A549 (cell line): Measurements from ENCODE around the gene BIK. TPM values are rescaled to one million over a fixed set of nuclear protein-coding genes. Genes with fewer than 3 reads are reported as not detected.

Experiments
- ATAC-seq, 2 experiments: fragments of 200-7000 bp in 1 of 2; fragments of >200 bp in 1 of 2; cut with Nextera tagmentation in 1 of 2; cut with Tn5 transposase in 1 of 2; 3 replicates each; pipeline versions ENCODE4 v1.8.0 to v1.9.1; 2018 to 2020; ENCODE audit warnings: mild to moderate bottlenecking in 1 of 2, moderate library complexity in 1 of 2
- CTCF ChIA-PET: fragments of 300-600 bp; sonication (Branson Sonifier 250); formaldehyde crosslinking; extraction: SDS; loops from one replicate; lab custom pipeline; 2021; ENCODE audit warnings: antibody characterized with exemption, inconsistent platforms; lab: Yijun Ruan, JAX
- POLR2A ChIA-PET: fragments of 350-600 bp; formaldehyde crosslinking; extraction: SDS; loops from one replicate; lab custom pipeline; 2021; ENCODE audit warnings: antibody characterized with exemption, inconsistent platforms; lab: Yijun Ruan, JAX
- DNase-seq, 2 experiments: peaks; one replicate each; pipeline versions ENCODE4 v3.0.0 to v3.0.0-alpha.2; 2011 to 2016; ENCODE audit warnings: low read depth in 1 of 2, low spot score in 1 of 2
- FAIRE-seq: peaks from 2 replicates; lab custom pipeline; 2011; peaks lifted over from hg19 to GRCh38; lab: Jason Lieb, UNC
- H3K27ac ChIP-seq, 2 experiments: fragments of >200 bp; sonication (Bioruptor Twin); formaldehyde crosslinking; 3 replicates each; pipeline ENCODE4 v1.5.1; 2016 to 2017
- H3K4me1 ChIP-seq: fragments of >200 bp; sonication (Bioruptor Twin); formaldehyde crosslinking; 3 replicates; pipeline ENCODE4 v1.6.1; 2016
- H3K4me2 ChIP-seq: fragments of >200 bp; sonication (Bioruptor Twin); formaldehyde crosslinking; 3 replicates; pipeline ENCODE4 v1.6.1; 2016
- H3K4me3 ChIP-seq: fragments of >200 bp; sonication (Bioruptor Twin); formaldehyde crosslinking; 3 replicates; pipeline ENCODE4 v1.5.1; 2016
- H3K9me3 ChIP-seq: fragments of >200 bp; sonication (Bioruptor Twin); formaldehyde crosslinking; 3 replicates; pipeline ENCODE4 v1.6.1; 2016
- EHF ChIP-seq: fragments of 250-450 bp; sonication (Bioruptor Pico); IDR thresholded peaks from 2 replicates; pipeline ENCODE4 v1.5.0; 2020; ENCODE audit warnings: mild to moderate bottlenecking
- FOSL2 ChIP-seq, 2 experiments: fragments of 450-650 bp in 1 of 2; fragments of >200 bp in 1 of 2; sonication (Bioruptor Twin) in 1 of 2; formaldehyde crosslinking; IDR thresholded peaks; 2 replicates each; pipeline versions ENCODE4 v1.5.0 to v1.6.1; 2016 to 2020; ENCODE audit warnings: mild to moderate bottlenecking in 1 of 2, moderate library complexity in 1 of 2
- FOXS1 ChIP-seq: fragments of 250-450 bp; sonication (Bioruptor Pico); IDR thresholded peaks from 2 replicates; pipeline ENCODE4 v1.5.0; 2020; ENCODE audit warnings: mild to moderate bottlenecking, moderate library complexity
- HOXA7 ChIP-seq: fragments of 250-450 bp; sonication (Bioruptor Pico); IDR thresholded peaks from 2 replicates; pipeline ENCODE4 v1.5.0; 2020; ENCODE audit warnings: mild to moderate bottlenecking, moderate library complexity
- HOXB5 ChIP-seq: fragments of 250-450 bp; sonication (Bioruptor Pico); IDR thresholded peaks from 2 replicates; pipeline ENCODE4 v1.5.0; 2020; ENCODE audit warnings: mild to moderate bottlenecking, moderate library complexity
- MAFK ChIP-seq: fragments of 450-650 bp; IDR thresholded peaks from 2 replicates; pipeline ENCODE4 v1.6.1; 2014; ENCODE audit not compliant: partially characterized antibody
- NR3C1 ChIP-seq: fragments of >200 bp; sonication (Bioruptor Twin); formaldehyde crosslinking; IDR thresholded peaks from 3 replicates; pipeline ENCODE4 v1.6.1; 2017
- PHF8 ChIP-seq: fragments of 200-600 bp; sonication (generic); IDR thresholded peaks from 2 replicates; pipeline ENCODE4 v1.6.1; 2016; ENCODE audit warnings: low read depth, mild to moderate bottlenecking, antibody characterized with exemption, moderate library complexity, borderline replicate concordance
- POLR2A ChIP-seq: IDR thresholded peaks from 2 replicates; pipeline ENCODE4 v1.6.1; 2012; ENCODE audit warnings: mild to moderate bottlenecking, low read length
- RAD21 ChIP-seq, 2 experiments: fragments of >200 bp in 1 of 2; sonication (Bioruptor Twin) in 1 of 2; formaldehyde crosslinking in 1 of 2; IDR thresholded peaks in 1 of 2; conservative IDR thresholded peaks in 1 of 2; 2 replicates in 1 of 2; 3 replicates in 1 of 2; pipeline ENCODE4 v1.6.1; 2012 to 2018; ENCODE audit warnings: inconsistent platforms in 1 of 2
- RARB ChIP-seq: fragments of 250-450 bp; sonication (Bioruptor Pico); IDR thresholded peaks from 2 replicates; pipeline ENCODE4 v1.8.0; 2021; ENCODE audit warnings: mild to moderate bottlenecking, moderate library complexity
- SMC3 ChIP-seq: fragments of >200 bp; sonication (Bioruptor Twin); formaldehyde crosslinking; IDR thresholded peaks from 3 replicates; pipeline ENCODE4 v1.6.1; 2018; ENCODE audit warnings: inconsistent platforms
- SREBF2 ChIP-seq: fragments of 450-650 bp; IDR thresholded peaks from 2 replicates; pipeline ENCODE4 v1.6.1; 2014; ENCODE audit warnings: mild to moderate bottlenecking, moderate library complexity
- TP53 ChIP-seq: fragments of 250-450 bp; sonication (Bioruptor Pico); IDR thresholded peaks from 2 replicates; pipeline ENCODE4 v1.5.0; 2021; ENCODE audit warnings: mild to moderate bottlenecking, moderate library complexity
- ZFP36 ChIP-seq: fragments of 450-650 bp; IDR thresholded peaks from 2 replicates; pipeline ENCODE4 v1.6.1; 2014; ENCODE audit warnings: borderline replicate concordance; ENCODE audit not compliant: partially characterized antibody
- ZSCAN20 ChIP-seq: fragments of 250-450 bp; sonication (Bioruptor Pico); IDR thresholded peaks from 2 replicates; pipeline ENCODE4 v1.8.0; 2022; ENCODE audit warnings: mild to moderate bottlenecking, moderate library complexity
- WGBS: methylation state at CpG from one replicate; pipeline ENCODE4 v1.1.6; 2017; ENCODE audit errors: missing lambda C conversion rate; 5-methylcytosine and 5-hydroxymethylcytosine counted together
- polyA plus RNA-seq, 4 experiments: library from polyadenylated mRNA; depleted of rRNA in 3 of 4; stranded (reverse); fragments of >200 nt; fragmentation: RNase III in 1 of 4; extraction: RNeasy Plus Mini Kit Qiagen cat#74134 plus additional on column Dnase treatment in 1 of 4; gene quantifications; 2 replicates in 3 of 4; 3 replicates in 1 of 4; pipeline ENCODE4 v1.2.3, GENCODE V29; 2011 to 2017
- TF ChIP-seq, protein P1 (sequence below): IDR thresholded peaks from 2 replicates; pipeline ENCODE4 v1.6.1; 2012
- TF ChIP-seq, protein P2 (sequence below): IDR thresholded peaks from 2 replicates; pipeline ENCODE4 v1.6.1; 2012
- TF ChIP-seq, protein P3 (sequence below): fragments of 450-650 bp; IDR thresholded peaks from 2 replicates; pipeline ENCODE4 v1.6.1; 2014; ENCODE audit warnings: antibody characterized with exemption
- TF ChIP-seq, protein P4 (sequence below): fragments of 200-600 bp; sonication (generic); IDR thresholded peaks from 2 replicates; pipeline ENCODE4 v1.6.1; 2016; ENCODE audit warnings: antibody characterized with exemption, mild to moderate bottlenecking, moderate library complexity
- TF ChIP-seq, protein P5 (sequence below): fragments of >200 bp; sonication (Bioruptor Twin); formaldehyde crosslinking; IDR thresholded peaks from 2 replicates; pipeline ENCODE4 v1.6.1; 2016
- TF ChIP-seq, protein P6 (sequence below): IDR thresholded peaks from 2 replicates; pipeline ENCODE4 v1.6.1; 2012; ENCODE audit warnings: low read depth, borderline replicate concordance
- TF ChIP-seq, protein P7 (sequence below): fragments of >200 bp; sonication (Bioruptor Twin); formaldehyde crosslinking; IDR thresholded peaks from 3 replicates; pipeline ENCODE4 v1.6.1; 2016

Gene BIK
- polyA plus RNA-seq, 2 of the 4 experiments (the other 2 are of a cell fraction) = 0.54 to 0.88 TPM

DNA sequence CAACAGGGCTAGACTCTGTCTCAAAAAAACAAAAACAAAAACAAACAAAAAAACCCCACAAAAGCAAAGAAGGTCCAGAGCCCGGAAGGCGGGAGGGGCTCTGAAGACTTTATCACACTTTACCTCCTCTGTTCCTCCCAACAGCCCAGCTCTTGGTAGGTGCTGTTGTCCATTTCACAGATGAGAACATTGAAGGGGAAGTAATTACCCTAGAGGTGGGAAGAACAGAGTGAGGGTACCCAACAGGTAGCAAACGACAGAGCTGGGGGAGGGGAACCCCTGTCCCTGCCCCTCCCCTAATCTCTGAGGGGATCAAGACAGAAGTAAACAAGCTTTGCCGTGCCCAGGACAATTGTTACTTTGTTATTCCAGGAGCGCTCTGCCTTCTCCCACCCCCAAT is 1.0 kb upstream of the BIK start:
- POLR2A ChIA-PET = no interaction called here
- 86% methylated on average over 3 of the region's 5 CpGs for WGBS
- Histone ChIP-seq H3K9me3 (no peaks in the 10 kb centered on the region), H3K4me2 (no peak overlapping the region; the same call in 1 of the 3 replicates), H3K4me1 (0 out of 3 replicates have a peak, but pooled peaks cover 2% of the 10 kb centered on the region), H3K27ac (no peak overlapping the region), H3K4me3 (no peak overlapping the region)
- ATAC-seq (no peak), DNase-seq (no peak), FAIRE-seq (no peak)
- TF ChIP-seq TP53 (CRISPR knock-in tag) = no peak
- no peak for TF ChIP-seq RAD21 (conservative IDR thresholded peaks at IDR 0.05 in 1 of 2, IDR thresholded peaks at IDR 0.05 in 1 of 2)
- TF ChIP-seq NR3C1 = no peak
- no peak for TF ChIP-seq EHF (CRISPR knock-in tag)
- TF ChIP-seq, protein P1, sequence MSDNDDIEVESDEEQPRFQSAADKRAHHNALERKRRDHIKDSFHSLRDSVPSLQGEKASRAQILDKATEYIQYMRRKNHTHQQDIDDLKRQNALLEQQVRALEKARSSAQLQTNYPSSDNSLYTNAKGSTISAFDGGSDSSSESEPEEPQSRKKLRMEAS = no peak
- TF ChIP-seq ZSCAN20 (CRISPR knock-in tag) = no peak
- TF ChIP-seq, protein P2, sequence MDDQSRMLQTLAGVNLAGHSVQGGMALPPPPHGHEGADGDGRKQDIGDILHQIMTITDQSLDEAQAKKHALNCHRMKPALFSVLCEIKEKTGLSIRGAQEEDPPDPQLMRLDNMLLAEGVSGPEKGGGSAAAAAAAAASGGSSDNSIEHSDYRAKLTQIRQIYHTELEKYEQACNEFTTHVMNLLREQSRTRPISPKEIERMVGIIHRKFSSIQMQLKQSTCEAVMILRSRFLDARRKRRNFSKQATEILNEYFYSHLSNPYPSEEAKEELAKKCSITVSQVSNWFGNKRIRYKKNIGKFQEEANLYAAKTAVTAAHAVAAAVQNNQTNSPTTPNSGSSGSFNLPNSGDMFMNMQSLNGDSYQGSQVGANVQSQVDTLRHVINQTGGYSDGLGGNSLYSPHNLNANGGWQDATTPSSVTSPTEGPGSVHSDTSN = no peak
- no peak for TF ChIP-seq HOXB5 (CRISPR knock-in tag)
- TF ChIP-seq, protein P3, sequence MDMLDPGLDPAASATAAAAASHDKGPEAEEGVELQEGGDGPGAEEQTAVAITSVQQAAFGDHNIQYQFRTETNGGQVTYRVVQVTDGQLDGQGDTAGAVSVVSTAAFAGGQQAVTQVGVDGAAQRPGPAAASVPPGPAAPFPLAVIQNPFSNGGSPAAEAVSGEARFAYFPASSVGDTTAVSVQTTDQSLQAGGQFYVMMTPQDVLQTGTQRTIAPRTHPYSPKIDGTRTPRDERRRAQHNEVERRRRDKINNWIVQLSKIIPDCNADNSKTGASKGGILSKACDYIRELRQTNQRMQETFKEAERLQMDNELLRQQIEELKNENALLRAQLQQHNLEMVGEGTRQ = no peak
- no peak for TF ChIP-seq RARB (CRISPR knock-in tag)
- CTCF ChIA-PET = no interaction called here

DNA sequence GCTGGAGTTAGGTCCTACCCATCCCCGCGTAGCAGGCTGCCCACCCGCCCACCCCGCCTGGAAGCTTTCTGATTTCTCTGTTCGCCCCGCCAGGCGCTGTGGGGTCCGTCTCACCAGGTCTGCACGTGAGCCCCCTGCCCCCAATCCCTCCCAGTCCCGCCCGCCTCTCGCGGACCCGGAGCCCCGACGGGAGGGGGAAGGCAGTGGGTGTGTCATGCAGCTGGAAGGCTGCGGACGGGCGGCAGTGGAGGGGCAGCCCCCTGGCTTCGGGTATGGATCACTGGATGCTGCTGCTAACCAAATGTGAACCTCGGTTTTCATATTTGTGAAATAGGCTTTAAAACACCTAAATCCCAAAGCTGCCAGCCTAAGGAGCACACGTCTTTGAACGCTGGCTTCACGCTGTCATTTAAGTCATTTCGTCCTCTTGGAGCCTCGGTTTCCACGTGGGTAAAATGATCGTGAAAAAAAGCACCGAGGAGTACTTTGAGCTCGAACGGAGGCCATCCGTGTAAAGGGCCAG is 568 bp upstream of the BIK start:
- DNase-seq = no peak
- 7% methylated on average over 12 of the region's 32 CpGs for WGBS
- POLR2A ChIA-PET = no interaction called here
- no peaks in the 10 kb centered on the region for H3K9me3 ChIP-seq
- no peak for ATAC-seq
- H3K27ac ChIP-seq = no peak overlapping the region
- peak overlapping the region; percentile 93 for H3K4me2 ChIP-seq
- 0 out of 3 replicates have a peak, but pooled peaks cover 2% of the 10 kb centered on the region for H3K4me1 ChIP-seq
- H3K4me3 ChIP-seq = peak overlapping the region; percentile 73
- no peak for TF ChIP-seq HOXA7 (CRISPR knock-in tag)
- no peak for TF ChIP-seq POLR2A
- TF ChIP-seq PHF8 = no peak
- no peak for TF ChIP-seq FOXS1 (CRISPR knock-in tag)
- TF ChIP-seq, protein P4, sequence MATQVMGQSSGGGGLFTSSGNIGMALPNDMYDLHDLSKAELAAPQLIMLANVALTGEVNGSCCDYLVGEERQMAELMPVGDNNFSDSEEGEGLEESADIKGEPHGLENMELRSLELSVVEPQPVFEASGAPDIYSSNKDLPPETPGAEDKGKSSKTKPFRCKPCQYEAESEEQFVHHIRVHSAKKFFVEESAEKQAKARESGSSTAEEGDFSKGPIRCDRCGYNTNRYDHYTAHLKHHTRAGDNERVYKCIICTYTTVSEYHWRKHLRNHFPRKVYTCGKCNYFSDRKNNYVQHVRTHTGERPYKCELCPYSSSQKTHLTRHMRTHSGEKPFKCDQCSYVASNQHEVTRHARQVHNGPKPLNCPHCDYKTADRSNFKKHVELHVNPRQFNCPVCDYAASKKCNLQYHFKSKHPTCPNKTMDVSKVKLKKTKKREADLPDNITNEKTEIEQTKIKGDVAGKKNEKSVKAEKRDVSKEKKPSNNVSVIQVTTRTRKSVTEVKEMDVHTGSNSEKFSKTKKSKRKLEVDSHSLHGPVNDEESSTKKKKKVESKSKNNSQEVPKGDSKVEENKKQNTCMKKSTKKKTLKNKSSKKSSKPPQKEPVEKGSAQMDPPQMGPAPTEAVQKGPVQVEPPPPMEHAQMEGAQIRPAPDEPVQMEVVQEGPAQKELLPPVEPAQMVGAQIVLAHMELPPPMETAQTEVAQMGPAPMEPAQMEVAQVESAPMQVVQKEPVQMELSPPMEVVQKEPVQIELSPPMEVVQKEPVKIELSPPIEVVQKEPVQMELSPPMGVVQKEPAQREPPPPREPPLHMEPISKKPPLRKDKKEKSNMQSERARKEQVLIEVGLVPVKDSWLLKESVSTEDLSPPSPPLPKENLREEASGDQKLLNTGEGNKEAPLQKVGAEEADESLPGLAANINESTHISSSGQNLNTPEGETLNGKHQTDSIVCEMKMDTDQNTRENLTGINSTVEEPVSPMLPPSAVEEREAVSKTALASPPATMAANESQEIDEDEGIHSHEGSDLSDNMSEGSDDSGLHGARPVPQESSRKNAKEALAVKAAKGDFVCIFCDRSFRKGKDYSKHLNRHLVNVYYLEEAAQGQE = no peak
- no peak for TF ChIP-seq ZFP36
- TF ChIP-seq, protein P5, sequence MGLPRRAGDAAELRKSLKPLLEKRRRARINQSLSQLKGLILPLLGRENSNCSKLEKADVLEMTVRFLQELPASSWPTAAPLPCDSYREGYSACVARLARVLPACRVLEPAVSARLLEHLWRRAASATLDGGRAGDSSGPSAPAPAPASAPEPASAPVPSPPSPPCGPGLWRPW = no peak
- TF ChIP-seq, protein P6, sequence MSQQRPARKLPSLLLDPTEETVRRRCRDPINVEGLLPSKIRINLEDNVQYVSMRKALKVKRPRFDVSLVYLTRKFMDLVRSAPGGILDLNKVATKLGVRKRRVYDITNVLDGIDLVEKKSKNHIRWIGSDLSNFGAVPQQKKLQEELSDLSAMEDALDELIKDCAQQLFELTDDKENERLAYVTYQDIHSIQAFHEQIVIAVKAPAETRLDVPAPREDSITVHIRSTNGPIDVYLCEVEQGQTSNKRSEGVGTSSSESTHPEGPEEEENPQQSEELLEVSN = no peak
- TF ChIP-seq FOSL2 (IDR thresholded peaks at IDR 0.05) = no peak
- no peak for TF ChIP-seq FOSL2 (CRISPR knock-in tag; IDR thresholded peaks at IDR 0.05)
- TF ChIP-seq, protein P7, sequence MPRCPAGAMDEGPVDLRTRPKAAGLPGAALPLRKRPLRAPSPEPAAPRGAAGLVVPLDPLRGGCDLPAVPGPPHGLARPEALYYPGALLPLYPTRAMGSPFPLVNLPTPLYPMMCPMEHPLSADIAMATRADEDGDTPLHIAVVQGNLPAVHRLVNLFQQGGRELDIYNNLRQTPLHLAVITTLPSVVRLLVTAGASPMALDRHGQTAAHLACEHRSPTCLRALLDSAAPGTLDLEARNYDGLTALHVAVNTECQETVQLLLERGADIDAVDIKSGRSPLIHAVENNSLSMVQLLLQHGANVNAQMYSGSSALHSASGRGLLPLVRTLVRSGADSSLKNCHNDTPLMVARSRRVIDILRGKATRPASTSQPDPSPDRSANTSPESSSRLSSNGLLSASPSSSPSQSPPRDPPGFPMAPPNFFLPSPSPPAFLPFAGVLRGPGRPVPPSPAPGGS = no peak
- no peak for TF ChIP-seq SREBF2
- TF ChIP-seq RARB (CRISPR knock-in tag) = no peak
- TF ChIP-seq SMC3 = no peak
- no peak for TF ChIP-seq TP53 (CRISPR knock-in tag)
- no peak for TF ChIP-seq MAFK
- FAIRE-seq = no peak
- CTCF ChIA-PET = interaction anchor here (0.8 kb wide), 1 partner anchor 11 kb away, joined by 3 read pairs; no protein-coding TSS in a partner anchor
